Duodenal mucosa (tissue), 2 donors: ENCODE data around the gene KRTAP10-8.

Experiments
- H3K27ac ChIP-seq: one replicate; pipeline ENCODE4 v1.7.0; 2013; ENCODE audit warnings: low read depth, low read length
- H3K27me3 ChIP-seq, 2 donors: one replicate each; pipeline ENCODE4 v1.7.0; 2013; ENCODE audit warnings: low read length in 2 of 2, control low read depth in 1 of 2; ENCODE audit not compliant: insufficient read depth in 2 of 2, control insufficient read depth in 1 of 2
- H3K36me3 ChIP-seq, 2 donors: one replicate each; pipeline ENCODE4 v1.7.0; 2013; ENCODE audit warnings: low read length in 2 of 2, control low read depth in 1 of 2; ENCODE audit not compliant: insufficient read depth in 2 of 2, control insufficient read depth in 1 of 2
- H3K4me1 ChIP-seq, 2 donors: one replicate each; pipeline ENCODE4 v1.7.0; 2013; ENCODE audit warnings: low read length in 2 of 2, control low read depth in 1 of 2; ENCODE audit not compliant: insufficient read depth in 2 of 2, control insufficient read depth in 1 of 2
- H3K4me3 ChIP-seq, 2 donors: one replicate each; pipeline ENCODE4 v1.7.0; 2013; ENCODE audit warnings: low read length in 2 of 2, low read depth in 1 of 2
- H3K9ac ChIP-seq, 2 donors: one replicate each; pipeline ENCODE4 v1.7.0; 2013; ENCODE audit warnings: low read length in 2 of 2, low read depth in 1 of 2
- H3K9me3 ChIP-seq, 2 donors: one replicate each; pipeline ENCODE4 v1.7.0; 2013; ENCODE audit warnings: low read length in 2 of 2, control low read depth in 1 of 2; ENCODE audit not compliant: control insufficient read depth in 1 of 2

KRTAP10-8 gene

DNA sequence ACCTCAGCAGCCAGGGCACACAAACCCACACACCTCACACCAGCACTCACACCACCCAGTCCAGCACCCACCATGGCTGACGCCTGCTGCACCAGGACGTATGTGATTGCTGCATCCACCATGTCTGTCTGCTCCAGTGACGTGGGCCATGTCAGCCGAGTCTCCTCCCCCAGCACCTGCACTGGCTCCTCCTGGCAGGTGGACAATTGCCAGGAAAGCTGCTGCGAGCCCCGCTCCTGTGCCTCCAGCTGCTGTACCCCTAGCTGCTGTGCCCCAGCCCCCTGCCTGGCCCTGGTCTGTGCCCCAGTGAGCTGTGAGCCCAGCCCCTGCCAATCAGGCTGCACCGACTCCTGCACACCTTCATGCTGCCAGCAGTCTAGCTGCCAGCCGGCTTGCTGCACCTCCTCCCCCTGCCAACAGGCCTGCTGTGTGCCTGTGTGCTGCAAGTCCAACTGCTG lies at the start of gene KRTAP10-8:
TSS of gene KRTAP10-8 (plus strand) at position 51 of the 458 bp plus-strand sequence. CDS start at position 73, 22 bp downstream.
- H3K4me3 ChIP-seq = no peak within 1 kb of the TSS
- H3K9ac ChIP-seq = no peak within 1 kb of the TSS
- H3K4me1 ChIP-seq = no peaks in the 10 kb centered on the region
- no peaks in the 10 kb centered on the region for H3K36me3 ChIP-seq
- H3K27ac ChIP-seq = no peak within 1 kb of the TSS
- H3K27me3 ChIP-seq = no peaks in the 10 kb centered on the region
- peaks cover 5 to 7% of the 10 kb centered on the region in 2 donors for H3K9me3 ChIP-seq

GRCh38 chr21:44564099-44564498 lies 47.8 kb upstream of the KRTAP10-8 start:
- Histone ChIP-seq H3K36me3 (no peaks in the 10 kb centered on the region), H3K4me1 (no peaks in the 10 kb centered on the region), H3K4me3 (no peak overlapping the region), H3K27me3 (peaks cover 0 to 2% of the 10 kb centered on the region in 2 donors), H3K9me3 (no peaks in the 10 kb centered on the region), H3K27ac (no peak overlapping the region), H3K9ac (no peak overlapping the region)

- no peak overlapping the region for H3K4me3 ChIP-seq
- no peak overlapping the region for H3K9ac ChIP-seq
- H3K9me3 ChIP-seq = no peaks in the 10 kb centered on the region
- no peaks in the 10 kb centered on the region for H3K27me3 ChIP-seq
- H3K27ac ChIP-seq = no peak overlapping the region
- H3K4me1 ChIP-seq = no peaks in the 10 kb centered on the region
- H3K36me3 ChIP-seq = no peaks in the 10 kb centered on the region
Measured at GRCh38 chr21:44564886-44565598, 46.8 kb upstream of the KRTAP10-8 start.

DNA sequence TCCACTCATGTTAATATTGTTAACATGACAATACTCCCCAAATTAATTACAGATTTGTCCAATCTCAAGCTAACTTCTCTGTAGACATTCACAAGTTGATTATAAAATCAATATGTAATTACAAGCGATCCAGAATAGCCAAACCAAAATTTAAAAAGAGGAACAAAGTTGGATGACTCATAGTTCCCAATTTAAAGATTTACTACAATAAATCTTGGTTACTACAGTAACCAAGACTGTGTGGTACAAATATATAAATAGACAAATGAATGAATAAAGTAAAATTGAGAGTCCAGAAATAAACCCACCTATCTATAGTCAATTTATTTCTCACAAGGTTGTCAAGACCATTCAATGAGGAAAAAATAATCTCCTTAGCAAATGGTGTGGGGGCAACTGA lies 45.5 kb upstream of the KRTAP10-8 start:
- peaks cover 2 to 3% of the 10 kb centered on the region in 2 donors for H3K9me3 ChIP-seq
- no peak overlapping the region for H3K9ac ChIP-seq
- no peaks in the 10 kb centered on the region for H3K27me3 ChIP-seq
- H3K36me3 ChIP-seq = no peaks in the 10 kb centered on the region
- no peak overlapping the region for H3K27ac ChIP-seq
- H3K4me3 ChIP-seq = no peak overlapping the region
- no peaks in the 10 kb centered on the region for H3K4me1 ChIP-seq

GRCh38 chr21:44567481-44568171 lies 44.3 kb upstream of the KRTAP10-8 start:
- H3K36me3 ChIP-seq = no peaks in the 10 kb centered on the region
- H3K27me3 ChIP-seq = no peaks in the 10 kb centered on the region
- no peaks in the 10 kb centered on the region for H3K4me1 ChIP-seq
- H3K27ac ChIP-seq = no peak overlapping the region
- H3K4me3 ChIP-seq = no peak overlapping the region
- H3K9me3 ChIP-seq = peaks cover 2 to 4% of the 10 kb centered on the region in 2 donors
- H3K9ac ChIP-seq = no peak overlapping the region

DNA sequence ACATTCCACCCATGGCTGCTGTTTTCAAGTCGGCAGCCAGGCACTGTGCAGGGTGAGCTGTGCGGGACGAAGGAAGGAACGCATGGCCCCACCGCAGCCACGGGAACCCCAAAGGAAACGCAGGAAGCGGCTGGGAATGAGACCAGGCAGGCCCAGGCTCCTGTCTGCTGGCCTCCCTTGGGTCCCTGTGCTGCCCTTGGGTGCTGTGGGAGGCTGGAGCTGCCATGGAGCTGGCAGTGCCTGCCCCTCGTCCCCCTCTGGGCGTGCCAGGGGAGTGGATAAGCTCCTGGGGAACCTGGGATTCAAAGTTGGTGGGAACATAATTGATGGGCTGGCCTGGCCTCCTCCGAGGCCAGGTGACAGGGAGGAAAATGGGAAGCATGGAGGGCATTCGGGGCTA lies 43.6 kb upstream of the KRTAP10-8 start:
- no peak overlapping the region for H3K27ac ChIP-seq
- H3K9me3 ChIP-seq = peaks cover 2 to 4% of the 10 kb centered on the region in 2 donors
- no peaks in the 10 kb centered on the region for H3K36me3 ChIP-seq
- H3K27me3 ChIP-seq = no peaks in the 10 kb centered on the region
- no peaks in the 10 kb centered on the region for H3K4me1 ChIP-seq
- H3K9ac ChIP-seq = no peak overlapping the region
- no peak overlapping the region for H3K4me3 ChIP-seq

- Histone ChIP-seq H3K36me3 (no peaks in the 10 kb centered on the region), H3K27me3 (no peaks in the 10 kb centered on the region), H3K9ac (no peak overlapping the region), H3K4me1 (no peaks in the 10 kb centered on the region), H3K9me3 (peaks cover 2 to 4% of the 10 kb centered on the region in 2 donors), H3K27ac (no peak overlapping the region), H3K4me3 (no peak overlapping the region)
Measured at GRCh38 chr21:44568667-44569556, 43.0 kb upstream of the KRTAP10-8 start.

- no peak overlapping the region for H3K9ac ChIP-seq
- H3K27ac ChIP-seq = no peak overlapping the region
- H3K27me3 ChIP-seq = no peaks in the 10 kb centered on the region
- peaks cover 0 to 6% of the 10 kb centered on the region in 2 donors for H3K4me1 ChIP-seq
- peaks cover 2 to 4% of the 10 kb centered on the region in 2 donors for H3K9me3 ChIP-seq
- H3K4me3 ChIP-seq = no peak overlapping the region
- no peaks in the 10 kb centered on the region for H3K36me3 ChIP-seq
Measured at GRCh38 chr21:44569861-44570517, 41.9 kb upstream of the KRTAP10-8 start.

- Histone ChIP-seq H3K36me3 (no peaks in the 10 kb centered on the region), H3K27ac (no peak overlapping the region), H3K9ac (no peak overlapping the region), H3K27me3 (no peaks in the 10 kb centered on the region), H3K4me1 (peaks cover 0 to 6% of the 10 kb centered on the region in 2 donors), H3K4me3 (no peak overlapping the region), H3K9me3 (peaks cover 2 to 4% of the 10 kb centered on the region in 2 donors)
Measured at GRCh38 chr21:44571296-44571695, 40.6 kb upstream of the KRTAP10-8 start.
